Left colon (tissue), 2 donors: ENCODE data around the gene DRC7. TPM values are rescaled to one million over a fixed set of nuclear protein-coding genes. Genes with fewer than 3 reads are reported as not detected.
A peak's percentile ranks its signal among the peaks of the same experiment; 100 is the strongest.

Experiments used
- ATAC-seq: fragments of 200-7000 bp; cut with Tn5 transposase; one replicate; pipeline ENCODE4 v1.9.1; 2020; ENCODE audit warnings: mild to moderate bottlenecking, moderate library complexity
- DNase-seq, 2 donors: peaks; one replicate each; pipeline ENCODE4 v3.0.0-alpha.2; 2020
- intact Hi-C, 2 donors: fragments of 100-400 bp; cut with DNase I in 1 of 2; cut with micrococcal nuclease in 1 of 2; formaldehyde crosslinking; loops; one replicate each; pipeline versions ENCODE4 v1.11.2 to v1.14.0; 2022; cut with DNase I, micrococcal nuclease
- long read RNA-seq: library from polyadenylated mRNA; unstranded; transcript quantifications from one replicate; pipeline ENCODE4 v2.0.0, GENCODE V29; 2021
- total RNA-seq, 2 donors: library from RNA; stranded (reverse); fragmentation: NEBNext Ultra II Directional; extraction: Animal tissue kit (Norgen Biotek cat#: 25700); gene quantifications; one replicate each; pipeline ENCODE4 v1.2.1, GENCODE V29; 2021
- donor health status: DM: no; HTN: no; CAD: no.
- donor health status: DM: yes; HTN: yes; CAD: no.

The DRC7 gene, protein sequence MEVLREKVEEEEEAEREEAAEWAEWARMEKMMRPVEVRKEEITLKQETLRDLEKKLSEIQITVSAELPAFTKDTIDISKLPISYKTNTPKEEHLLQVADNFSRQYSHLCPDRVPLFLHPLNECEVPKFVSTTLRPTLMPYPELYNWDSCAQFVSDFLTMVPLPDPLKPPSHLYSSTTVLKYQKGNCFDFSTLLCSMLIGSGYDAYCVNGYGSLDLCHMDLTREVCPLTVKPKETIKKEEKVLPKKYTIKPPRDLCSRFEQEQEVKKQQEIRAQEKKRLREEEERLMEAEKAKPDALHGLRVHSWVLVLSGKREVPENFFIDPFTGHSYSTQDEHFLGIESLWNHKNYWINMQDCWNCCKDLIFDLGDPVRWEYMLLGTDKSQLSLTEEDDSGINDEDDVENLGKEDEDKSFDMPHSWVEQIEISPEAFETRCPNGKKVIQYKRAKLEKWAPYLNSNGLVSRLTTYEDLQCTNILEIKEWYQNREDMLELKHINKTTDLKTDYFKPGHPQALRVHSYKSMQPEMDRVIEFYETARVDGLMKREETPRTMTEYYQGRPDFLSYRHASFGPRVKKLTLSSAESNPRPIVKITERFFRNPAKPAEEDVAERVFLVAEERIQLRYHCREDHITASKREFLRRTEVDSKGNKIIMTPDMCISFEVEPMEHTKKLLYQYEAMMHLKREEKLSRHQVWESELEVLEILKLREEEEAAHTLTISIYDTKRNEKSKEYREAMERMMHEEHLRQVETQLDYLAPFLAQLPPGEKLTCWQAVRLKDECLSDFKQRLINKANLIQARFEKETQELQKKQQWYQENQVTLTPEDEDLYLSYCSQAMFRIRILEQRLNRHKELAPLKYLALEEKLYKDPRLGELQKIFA
- not detected for total RNA-seq
- long read RNA-seq = 0 reads

DNA sequence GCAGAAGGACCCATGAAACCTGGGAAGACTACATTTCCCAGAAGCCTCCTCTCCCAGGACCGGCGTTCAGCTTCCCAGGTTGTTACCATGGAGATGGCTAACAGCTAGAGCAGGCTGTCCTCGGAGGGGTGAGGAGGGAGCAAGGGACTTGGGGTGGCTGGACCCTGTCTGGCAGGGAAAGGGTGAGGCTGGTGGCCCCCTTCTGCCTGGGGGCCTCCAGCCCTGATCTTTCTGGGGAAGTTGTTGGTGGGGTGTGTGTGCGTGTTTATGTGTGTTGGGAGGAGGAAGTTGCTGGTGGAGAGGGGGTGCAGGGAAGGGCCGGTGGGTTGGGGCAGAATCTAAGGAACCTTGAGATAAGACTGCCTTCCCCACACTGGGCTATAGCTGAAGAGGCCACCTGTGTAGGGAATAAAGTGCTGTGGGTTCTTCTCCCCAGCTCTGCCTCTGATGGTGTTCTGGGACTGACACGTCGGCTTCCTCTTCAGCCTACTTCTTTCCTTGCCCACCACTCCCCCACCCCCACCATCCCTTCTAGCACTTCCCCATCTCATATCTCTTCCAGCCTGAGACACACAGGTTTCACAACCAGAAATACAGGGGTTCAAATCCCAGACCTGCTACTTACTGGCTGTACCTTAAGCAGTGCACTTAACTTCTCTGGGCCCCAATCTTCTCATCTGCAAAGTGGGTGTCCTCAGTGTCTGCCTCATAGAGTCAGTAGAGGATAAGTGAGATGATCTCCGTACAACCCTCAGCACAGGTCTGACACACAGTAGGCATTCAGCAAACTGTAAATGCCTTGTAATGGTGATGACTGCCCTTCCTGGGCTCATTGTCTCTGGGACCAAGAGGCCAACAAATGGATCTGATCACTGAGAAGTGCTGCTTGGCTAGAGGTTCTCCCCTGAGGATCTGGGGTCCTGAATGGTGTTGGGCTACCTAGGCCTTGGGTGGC, at the start of gene DRC7:
Gene DRC7 (plus strand): TSS at position 82 of the 955 bp plus-strand sequence. CDS start 3,144 bp downstream, outside the sequence.
- DNase-seq (peak in 1 of 2 donors; percentile 17), ATAC-seq (peak; percentile 82)
- intact Hi-C loops = no loop called here

DNA sequence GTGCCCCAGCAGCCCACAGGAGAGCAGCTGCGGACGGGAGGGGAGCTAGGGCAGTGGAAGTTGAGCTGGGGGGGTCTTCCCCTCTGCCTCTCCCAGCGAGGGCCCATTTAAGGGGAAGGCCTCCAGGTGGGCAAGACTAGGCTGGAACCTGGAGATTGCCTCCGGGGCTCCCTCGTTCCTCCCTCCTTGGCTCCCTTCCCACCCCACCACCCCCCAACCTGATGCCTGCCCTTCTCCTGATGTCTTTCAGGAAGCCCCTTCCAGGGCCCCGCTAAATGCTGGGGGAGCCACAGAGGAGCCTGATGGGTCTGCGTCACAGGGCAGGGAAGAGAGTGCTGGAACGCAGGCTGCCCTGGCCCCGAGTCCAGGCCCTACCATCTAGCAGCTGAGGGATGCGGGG, 49.4 kb upstream of the DRC7 start:
- no peak for DNase-seq
- intact Hi-C loops = loop anchor here (5.0 to 10.0 kb wide), 2 partner anchors 50 to 53 kb away; no protein-coding TSS in a partner anchor
- ATAC-seq = no peak

DNA sequence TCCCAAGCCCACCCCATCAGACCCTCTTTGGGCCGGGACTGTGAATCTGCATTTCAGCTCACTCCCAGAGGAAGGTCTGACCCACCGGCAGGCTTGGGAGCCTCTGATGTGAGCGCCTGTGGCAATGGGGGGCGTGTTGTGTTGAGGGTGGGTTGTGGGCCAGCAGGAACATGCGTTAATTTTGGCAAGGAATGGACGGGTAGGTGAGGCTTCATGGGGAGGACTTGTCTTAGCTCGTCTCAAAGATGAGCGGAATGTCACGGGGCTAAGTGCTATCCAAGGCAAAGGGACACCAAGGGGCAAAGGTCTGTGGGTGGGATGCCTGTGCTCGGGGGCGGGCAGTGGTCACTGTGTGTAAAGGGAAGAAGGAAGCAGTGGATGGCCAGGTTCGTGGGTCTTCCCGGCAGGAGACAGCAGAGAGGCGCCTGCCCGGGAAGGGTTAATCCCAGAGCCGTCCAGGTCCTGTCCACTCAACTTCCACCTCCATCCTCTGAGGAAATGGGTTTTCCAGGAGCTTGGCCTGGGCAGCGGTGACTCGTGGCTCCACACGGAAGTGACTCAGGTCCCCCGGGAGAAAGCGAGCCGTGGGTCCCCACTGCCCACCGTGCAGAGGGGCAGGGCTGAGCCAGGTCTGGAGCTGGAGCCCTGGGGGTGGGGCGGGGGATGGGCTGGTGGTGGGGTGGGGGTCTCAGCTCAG, 48.8 kb upstream of the DRC7 start:
- ATAC-seq (no peak), DNase-seq (no peak)
- intact Hi-C loops = loop anchor here (5.0 to 10.0 kb wide), 2 partner anchors 51 to 54 kb away; no protein-coding TSS in a partner anchor

DNA sequence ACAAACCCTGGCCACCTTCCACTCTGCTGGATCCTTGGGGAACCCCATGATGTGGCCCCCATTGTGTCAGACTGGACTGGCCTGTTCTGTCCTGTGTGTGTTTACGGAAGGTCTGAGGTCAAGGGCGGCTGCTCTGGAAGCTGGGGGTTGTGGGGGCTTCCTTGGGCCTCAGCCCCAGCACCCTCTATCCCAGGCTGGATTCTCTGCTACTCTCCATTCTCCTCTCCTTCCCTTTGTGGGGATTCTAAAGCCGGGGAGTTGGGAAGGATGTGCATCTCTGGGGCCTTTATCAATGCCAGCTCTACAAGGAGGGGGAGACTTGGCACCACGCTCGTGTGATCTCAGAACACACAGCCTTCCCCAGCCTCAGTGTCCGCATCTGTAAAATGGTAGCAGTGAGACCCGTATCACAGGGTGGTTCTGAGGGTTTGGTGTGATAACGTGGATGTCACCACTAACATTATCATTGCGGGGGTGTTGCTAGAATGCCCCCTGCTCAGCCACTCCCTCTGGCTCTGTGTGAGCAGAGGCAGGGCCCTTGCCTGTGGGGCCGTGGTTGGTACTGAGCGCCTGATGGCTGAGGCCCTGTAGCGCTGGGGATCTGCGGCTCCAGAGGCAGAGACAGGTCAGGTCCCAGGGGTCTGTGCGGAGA, 48.1 kb upstream of the DRC7 start:
- ATAC-seq (no peak), DNase-seq (no peak)
- intact Hi-C loops = loop anchor here (5.0 to 10.0 kb wide), 2 partner anchors 52 to 54 kb away; no protein-coding TSS in a partner anchor

DNA sequence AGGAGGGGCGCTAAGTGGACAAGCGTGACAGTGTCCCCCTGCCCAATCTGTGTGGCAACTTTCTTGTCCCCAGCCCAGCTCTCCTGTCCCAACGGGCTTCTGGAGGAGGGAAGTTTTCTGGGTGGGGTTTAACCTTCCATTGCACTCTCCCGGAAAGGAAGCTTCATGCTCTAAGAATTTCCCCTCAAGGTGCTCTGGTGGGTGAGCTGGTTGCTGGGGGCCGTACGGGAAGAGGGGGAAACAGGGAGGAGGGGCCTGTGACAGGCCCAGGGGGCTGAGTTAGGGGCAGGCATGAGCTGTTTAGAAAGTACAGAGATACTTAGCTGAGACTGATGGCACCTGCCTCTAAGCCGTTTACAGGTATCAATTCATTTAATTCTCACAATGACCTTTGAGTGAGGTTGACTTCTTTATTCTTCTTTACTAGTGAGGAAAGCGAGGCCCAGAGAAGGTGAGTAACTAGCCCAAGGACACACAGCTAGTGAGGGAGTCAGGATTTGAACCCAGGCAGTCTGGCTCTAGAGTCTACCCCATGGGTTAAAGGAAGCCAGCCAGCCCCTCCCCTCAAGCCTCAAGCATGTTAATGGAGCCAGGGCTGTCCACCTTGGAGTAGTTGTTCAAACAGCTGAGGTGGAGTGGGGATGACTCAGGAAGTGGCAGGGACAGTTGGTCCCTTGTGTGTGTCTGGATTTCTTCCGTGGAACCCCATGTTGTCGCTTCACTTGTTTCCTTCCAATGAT, 47.3 kb upstream of the DRC7 start:
- ATAC-seq = no peak
- intact Hi-C loops = loop anchor here (5.0 to 10.0 kb wide), 2 partner anchors 53 to 55 kb away; no protein-coding TSS in a partner anchor
- DNase-seq = no peak

DNA sequence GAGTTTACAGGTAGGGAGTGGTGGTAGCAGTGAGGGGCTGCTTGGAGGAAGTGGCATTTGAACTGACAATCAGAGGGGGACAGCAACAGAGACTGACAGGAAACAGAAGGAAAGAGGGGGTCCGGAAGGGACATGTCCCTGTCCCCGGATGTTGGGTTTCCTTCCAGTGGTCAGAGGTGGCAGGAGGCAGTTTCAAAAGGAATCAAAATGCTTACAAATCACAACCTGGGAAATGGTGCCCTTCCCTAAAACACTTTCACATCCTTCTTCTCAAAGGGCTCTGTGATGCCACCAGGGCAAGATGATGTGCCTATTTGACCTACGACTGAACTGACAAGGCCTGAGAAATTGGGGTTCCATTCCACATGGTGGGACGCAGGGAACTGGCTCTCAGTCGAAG, 46.5 kb upstream of the DRC7 start:
- intact Hi-C loops = loop anchor here (5.0 to 10.0 kb wide), 2 partner anchors 53 to 56 kb away; no protein-coding TSS in a partner anchor
- no peak for DNase-seq
- no peak for ATAC-seq

DNA sequence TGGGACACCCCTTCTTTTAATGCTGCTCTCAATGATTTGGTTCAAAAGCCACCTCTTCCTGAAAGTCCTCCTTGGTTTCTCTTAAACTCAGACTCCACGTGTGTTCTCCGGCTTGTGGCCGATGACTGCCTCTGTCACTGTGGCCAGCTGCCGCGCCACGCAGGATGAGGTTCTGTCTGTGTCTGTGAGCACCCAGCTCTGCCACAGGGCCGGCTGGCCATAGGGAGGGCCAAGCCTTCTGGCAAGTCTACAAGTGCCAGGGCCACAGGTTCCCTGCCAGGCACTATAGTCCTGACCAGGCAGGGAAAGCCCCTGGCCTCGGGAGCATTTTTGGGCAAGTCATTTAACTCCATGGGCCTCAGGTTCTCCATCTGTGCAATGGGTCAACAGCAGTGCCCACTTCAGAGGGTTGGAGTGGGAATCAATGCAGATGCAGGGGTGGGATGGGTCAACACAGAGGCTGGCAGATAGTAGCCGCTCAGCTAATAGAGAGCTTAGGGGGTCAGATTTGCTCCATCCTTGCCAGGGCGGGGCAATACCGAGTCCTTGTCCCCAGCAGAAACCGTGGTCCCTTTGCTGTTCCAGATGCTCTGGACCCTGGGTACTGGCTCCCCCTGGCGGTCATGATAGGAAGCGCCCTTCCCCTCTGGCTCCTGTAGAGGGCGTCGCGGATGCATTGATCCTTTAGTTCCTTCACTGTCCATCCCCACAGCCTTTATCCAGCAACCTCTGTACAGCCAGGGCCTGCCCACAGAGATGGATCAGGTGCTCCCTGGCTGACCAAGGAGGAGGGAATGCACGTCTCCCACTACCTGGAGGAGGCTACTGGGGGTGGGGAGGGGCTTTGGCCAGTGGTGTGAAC, 45.8 kb upstream of the DRC7 start:
- ATAC-seq (peak; percentile 83), DNase-seq (peak; percentile 64 to 83)
- intact Hi-C loops = loop anchor here (5.0 to 10.0 kb wide), 2 partner anchors 54 to 57 kb away; no protein-coding TSS in a partner anchor

DNA sequence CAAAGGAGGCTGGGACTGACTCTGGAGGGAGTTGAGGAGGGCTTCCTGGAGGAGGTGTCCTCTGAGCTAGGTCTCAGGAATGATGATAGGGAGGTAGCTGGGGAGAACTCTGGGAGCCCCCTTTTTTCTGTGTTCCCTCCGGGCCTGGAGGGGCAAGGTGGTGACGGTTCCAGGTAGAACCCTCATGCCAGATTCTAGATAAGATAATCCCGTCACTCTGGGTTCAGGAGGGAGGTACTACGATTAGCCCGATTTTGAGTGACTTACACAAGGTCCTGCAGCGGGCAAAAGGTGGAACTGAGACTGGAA, 45.2 kb upstream of the DRC7 start:
- DNase-seq = no peak
- ATAC-seq = no peak
- intact Hi-C loops = loop anchor here (5.0 to 10.0 kb wide), 2 partner anchors 55 to 57 kb away; no protein-coding TSS in a partner anchor

DNA sequence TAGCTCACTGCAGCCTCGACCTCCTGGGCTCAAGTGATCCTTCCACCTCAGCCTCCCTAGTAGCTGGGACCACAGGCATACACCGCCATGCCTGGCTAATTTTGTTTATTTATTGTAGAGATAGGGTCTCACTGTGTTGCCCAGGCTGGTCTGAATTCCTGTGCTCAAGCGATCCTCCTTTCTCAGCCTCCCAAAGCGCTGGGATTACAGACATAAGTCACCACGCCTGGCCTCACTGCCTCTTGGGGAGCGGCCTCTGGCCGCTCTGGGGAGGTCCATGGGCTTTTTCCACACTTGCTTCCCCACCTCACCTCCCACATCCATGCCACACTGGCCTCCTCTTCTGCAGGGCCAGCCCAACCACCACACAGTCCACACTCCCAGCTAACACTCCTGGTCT, 44.8 kb upstream of the DRC7 start:
- DNase-seq (no peak), ATAC-seq (no peak)
- intact Hi-C loops = loop anchor here (5.0 to 10.0 kb wide), 2 partner anchors 55 to 58 kb away; no protein-coding TSS in a partner anchor

DNA sequence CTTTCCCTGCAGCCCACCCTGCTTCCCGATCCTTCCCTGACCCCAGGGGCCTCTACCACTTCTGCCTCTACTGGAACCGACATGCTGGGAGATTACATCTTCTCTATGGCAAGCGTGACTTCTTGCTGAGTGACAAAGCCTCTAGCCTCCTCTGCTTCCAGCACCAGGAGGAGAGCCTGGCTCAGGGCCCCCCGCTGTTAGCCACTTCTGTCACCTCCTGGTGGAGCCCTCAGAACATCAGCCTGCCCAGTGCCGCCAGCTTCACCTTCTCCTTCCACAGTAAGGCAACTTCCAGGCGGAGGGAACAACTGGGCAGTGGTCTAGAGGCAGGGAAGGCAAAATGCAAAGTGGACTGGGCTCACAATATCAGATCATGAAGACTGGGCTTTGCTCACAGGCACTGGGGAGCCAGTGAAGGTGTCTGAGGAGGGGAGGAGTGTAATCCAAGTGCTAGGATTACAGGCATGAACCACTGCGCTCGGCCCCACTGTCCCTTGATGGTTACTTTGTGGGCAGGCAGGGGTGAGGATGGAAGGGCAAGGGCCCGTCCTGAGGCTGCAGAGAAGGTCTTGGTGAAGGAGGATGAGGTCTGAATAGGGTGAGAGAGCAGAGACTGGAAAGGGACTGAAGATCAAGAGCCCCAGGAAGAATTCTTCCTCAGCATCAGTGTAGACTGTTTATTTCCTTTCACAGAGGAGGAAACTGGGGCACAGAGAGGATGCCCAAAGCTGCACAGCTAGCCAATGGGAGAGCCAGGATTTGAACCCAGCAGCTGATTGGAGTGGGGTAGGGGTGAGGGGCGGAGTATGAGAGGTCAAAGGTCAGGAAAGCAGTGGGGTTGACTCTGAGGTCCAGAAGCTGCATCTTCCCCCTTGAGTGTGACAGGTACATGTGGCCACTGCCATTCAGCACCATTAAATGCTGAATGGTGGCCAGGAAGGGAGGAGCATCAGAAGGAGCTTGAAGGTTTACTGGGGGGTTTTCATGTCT, 43.0 kb upstream of the DRC7 start:
- no peak for DNase-seq
- intact Hi-C loops = no loop called here
- ATAC-seq = no peak

DNA sequence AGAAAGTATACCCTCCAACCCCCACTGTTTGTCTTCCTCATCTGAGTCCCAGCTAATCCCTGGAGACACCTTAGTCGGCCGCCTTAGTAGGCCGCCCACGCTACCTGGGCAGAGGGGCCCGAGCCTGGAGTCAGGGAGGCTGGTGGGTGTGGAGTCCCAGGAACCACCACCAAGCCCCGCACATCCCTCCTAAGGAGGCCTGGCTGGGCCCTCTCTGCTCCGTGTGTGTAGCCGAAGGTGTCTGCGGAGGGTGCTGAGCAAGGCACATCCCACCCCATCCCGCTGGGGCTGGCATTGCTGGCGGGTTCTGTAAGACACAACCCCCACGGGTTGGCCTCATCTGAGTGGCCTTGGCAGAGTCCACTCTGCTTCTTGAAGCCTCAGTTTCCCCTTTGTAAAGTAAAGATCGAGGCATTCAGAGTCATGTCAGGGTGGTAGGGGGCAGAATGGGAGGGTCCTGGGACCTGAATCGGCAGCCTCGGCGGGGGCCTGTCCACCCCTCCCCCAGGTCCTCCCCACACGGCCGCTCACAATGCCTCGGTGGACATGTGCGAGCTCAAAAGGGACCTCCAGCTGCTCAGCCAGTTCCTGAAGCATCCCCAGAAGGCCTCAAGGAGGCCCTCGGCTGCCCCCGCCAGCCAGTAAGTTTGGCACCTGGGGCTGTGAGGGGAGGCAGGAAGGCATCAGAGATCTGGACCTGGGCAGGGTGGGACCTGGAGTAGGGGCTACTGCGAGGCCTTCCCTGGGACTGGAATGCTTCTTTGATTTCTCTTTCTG, 41.7 kb upstream of the DRC7 start:
- DNase-seq = no peak
- no peak for ATAC-seq

DNA sequence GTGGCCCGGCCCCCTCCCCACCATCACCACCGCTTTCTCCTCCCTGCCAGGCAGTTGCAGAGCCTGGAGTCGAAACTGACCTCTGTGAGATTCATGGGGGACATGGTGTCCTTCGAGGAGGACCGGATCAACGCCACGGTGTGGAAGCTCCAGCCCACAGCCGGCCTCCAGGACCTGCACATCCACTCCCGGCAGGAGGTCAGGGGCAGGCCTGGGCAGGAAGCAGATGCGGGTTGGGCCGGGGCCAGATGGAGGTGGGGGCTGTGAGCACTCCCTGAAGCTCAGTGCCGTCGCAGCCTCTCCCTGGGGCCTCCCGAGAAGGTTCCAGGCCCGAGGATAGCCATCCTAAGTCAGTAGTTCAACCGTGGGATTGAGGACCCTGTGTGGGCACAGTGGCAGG, 40.7 kb upstream of the DRC7 start:
- intact Hi-C loops = no loop called here
- ATAC-seq (no peak), DNase-seq (no peak)

More for the DNA sequence above, 41.7 kb upstream of the DRC7 start:
- intact Hi-C loops = no loop called here

DNA sequence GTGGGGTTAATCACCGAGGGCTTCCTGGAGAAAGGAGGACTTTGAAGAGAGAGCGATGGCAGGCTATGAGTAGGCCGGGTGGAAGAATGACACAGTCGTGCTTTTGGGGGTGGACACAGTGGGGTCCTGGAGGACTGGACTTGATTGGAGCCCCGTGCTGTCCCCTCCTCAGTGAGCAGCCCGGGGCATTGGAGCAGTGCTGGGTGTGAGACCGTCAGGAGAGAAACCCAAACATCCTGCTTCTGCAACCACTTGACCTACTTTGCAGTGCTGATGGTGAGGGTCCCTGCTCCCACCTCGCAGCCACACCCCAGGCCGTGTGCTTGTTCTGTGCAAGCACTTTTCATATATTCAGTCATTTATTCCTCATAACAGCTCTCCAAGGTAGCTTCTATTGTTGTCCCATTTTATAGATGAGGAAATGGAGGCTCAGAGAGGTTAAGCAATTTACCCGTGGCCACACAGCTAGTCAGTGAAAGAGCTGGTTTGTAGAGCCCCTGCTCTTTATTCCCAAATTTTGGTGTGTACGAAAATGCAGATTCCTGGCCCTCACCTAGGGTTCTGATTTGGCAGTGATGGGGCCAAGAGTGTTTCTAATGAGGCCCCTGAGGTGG, 38.2 kb upstream of the DRC7 start:
- intact Hi-C loops = no loop called here
- no peak for DNase-seq
- no peak for ATAC-seq
